GM21529 (cell line): ENCODE measurements around the gene NFATC2.

ENCODE experiments used
- ATAC-seq: cut with Tn5 transposase; IDR thresholded peaks from one replicate; pipeline ENCODE4 v1.9.1; 2021; ENCODE audit not compliant: unreplicated experiment

NFATC2 gene

GRCh38 chr20:51542571-51543421 is at the start of gene NFATC2:
TSS of gene NFATC2 (minus strand) at chr20:51542719. CDS start at chr20:51542499, 220 bp downstream.
- peak; percentile 38 for ATAC-seq

- no peak for ATAC-seq
Observed at GRCh38 chr20:51591871-51592270, 49.4 kb upstream of the NFATC2 start.

GRCh38 chr20:51588762-51589161 is 46.2 kb upstream of the NFATC2 start:
- no peak for ATAC-seq

- no peak for ATAC-seq
Observed at GRCh38 chr20:51587145-51587544, 44.6 kb upstream of the NFATC2 start.

- ATAC-seq: no peak
Observed at GRCh38 chr20:51586005-51586440, 43.5 kb upstream of the NFATC2 start.

GRCh38 chr20:51585148-51585547 is 42.6 kb upstream of the NFATC2 start:
- no peak for ATAC-seq

GRCh38 chr20:51584737-51585136 is 42.2 kb upstream of the NFATC2 start:
- ATAC-seq: no peak

GRCh38 chr20:51584116-51584515 is 41.6 kb upstream of the NFATC2 start:
- ATAC-seq: no peak

GRCh38 chr20:51583499-51583898 is 41.0 kb upstream of the NFATC2 start:
- ATAC-seq: no peak

GRCh38 chr20:51583073-51583472 is 40.6 kb upstream of the NFATC2 start:
- ATAC-seq: no peak

GRCh38 chr20:51581571-51581970 is 39.1 kb upstream of the NFATC2 start:
- ATAC-seq: no peak

GRCh38 chr20:51579137-51579536 is 36.6 kb upstream of the NFATC2 start:
- ATAC-seq: no peak

GRCh38 chr20:51578145-51578459 is 35.6 kb upstream of the NFATC2 start:
- no peak for ATAC-seq

- ATAC-seq: no peak
Observed at GRCh38 chr20:51577432-51578144, 35.1 kb upstream of the NFATC2 start.

- no peak for ATAC-seq
Observed at GRCh38 chr20:51575486-51575885, 33.0 kb upstream of the NFATC2 start.

- no peak for ATAC-seq
Observed at GRCh38 chr20:51574248-51575033, 31.9 kb upstream of the NFATC2 start.

GRCh38 chr20:51573576-51574243 is 31.2 kb upstream of the NFATC2 start:
- ATAC-seq: no peak

GRCh38 chr20:51571460-51571794 is 28.9 kb upstream of the NFATC2 start:
- ATAC-seq: no peak

- ATAC-seq: no peak
Observed at GRCh38 chr20:51570739-51571459, 28.4 kb upstream of the NFATC2 start.
